Lower leg skin (tissue), 4 donors: Measurements from ENCODE around the gene AQP12A. TPM values are rescaled to one million over a fixed set of nuclear protein-coding genes. Genes with fewer than 3 reads are reported as not detected.
A peak's percentile ranks its signal among the peaks of the same experiment; 100 is the strongest.
"Not testable (repeated sequence)": the region's sequence is repeated elsewhere in the genome, so short reads cannot be mapped to it uniquely, and the experiment has no call there.

Experiments
- DNase-seq, 2 donors: peaks; one replicate each; pipeline ENCODE4 v3.0.0-alpha.2; 2019; ENCODE audit warnings: low spot score in 2 of 2
- H3K4me3 ChIP-seq: fragments of 200-600 bp; sonication (generic); 2 replicates; pipeline ENCODE4 v1.5.1; 2017; ENCODE audit warnings: mild to moderate bottlenecking, low read depth; ENCODE audit not compliant: poor library complexity, severe bottlenecking
- CTCF ChIP-seq, 3 donors: fragments of 450-650 bp; IDR thresholded peaks; one replicate each; pipeline ENCODE4 v1.5.1; 2016; ENCODE audit warnings: antibody characterized with exemption in 3 of 3, mild to moderate bottlenecking in 3 of 3, moderate library complexity in 2 of 3
- POLR2A ChIP-seq, 2 donors: fragments of 450-650 bp; IDR thresholded peaks; one replicate each; pipeline ENCODE4 v1.6.1; 2016 to 2017; ENCODE audit warnings: antibody characterized with exemption in 2 of 2, mild to moderate bottlenecking in 1 of 2, moderate library complexity in 1 of 2
- WGBS, 2 donors: methylation state at CpG; one replicate each; pipeline ENCODE4 v1.1.5; 2018; 5-methylcytosine and 5-hydroxymethylcytosine counted together
- intact Hi-C: fragments of 100-400 bp; cut with DNase I; formaldehyde crosslinking; loops from one replicate; pipeline ENCODE4 v1.15.0; 2023; ENCODE audit warnings: low total_unique reads
- total RNA-seq, 4 donors: library from RNA; depleted of rRNA; stranded (reverse); fragments of >200 nt; gene quantifications; one replicate each; pipeline ENCODE4 v1.1.0, GENCODE V29; 2016

The AQP12A gene
- total RNA-seq, 4 donors from 2014 or later, result not detected

GRCh38 chr2:240651185-240651584 lies 40.5 kb upstream of the AQP12A start:
- intact Hi-C loops, result no loop called here
- 56 to 71% methylated on average over 3 of the region's 3 CpGs for WGBS, 2 donors
- TF ChIP-seq CTCF (IDR thresholded peaks at IDR 0.05), result no peak
- TF ChIP-seq POLR2A (IDR thresholded peaks at IDR 0.05), result no peak
- no peak overlapping the region for H3K4me3 ChIP-seq
- peak; percentile 11 to 46 for DNase-seq

- TF ChIP-seq POLR2A (IDR thresholded peaks at IDR 0.05) (no peak), CTCF (IDR thresholded peaks at IDR 0.05) (no peak)
- intact Hi-C loops, result no loop called here
- DNase-seq, result peak; percentile 7 to 70
- WGBS, 2 donors, result 55 to 67% methylated on average over 10 of the region's 10 CpGs
- H3K4me3 ChIP-seq, result no peak overlapping the region
Observed at GRCh38 chr2:240655931-240656886, 35.5 kb upstream of the AQP12A start.

GRCh38 chr2:240659883-240660282 lies 31.8 kb upstream of the AQP12A start:
- H3K4me3 ChIP-seq, intact Hi-C loops, DNase-seq: not testable (repeated sequence)
- WGBS, 2 donors, result 85 to 90% methylated on average over 7 of the region's 7 CpGs

- no peak overlapping the region for H3K4me3 ChIP-seq
- TF ChIP-seq POLR2A (IDR thresholded peaks at IDR 0.05) (no peak), CTCF (IDR thresholded peaks at IDR 0.05) (no peak)
- DNase-seq, result no peak
- 79 to 93% methylated on average over 3 of the region's 3 CpGs for WGBS, 2 donors
- intact Hi-C loops, result no loop called here
Observed at GRCh38 chr2:240662681-240663080, 29.0 kb upstream of the AQP12A start.

GRCh38 chr2:240663546-240664190 lies 28.0 kb upstream of the AQP12A start:
- WGBS, 2 donors, result 69 to 77% methylated on average over 6 of the region's 6 CpGs
- DNase-seq, result peak; percentile 2 to 49
- TF ChIP-seq CTCF (IDR thresholded peaks at IDR 0.05) (no peak), POLR2A (IDR thresholded peaks at IDR 0.05) (no peak)
- intact Hi-C loops, result no loop called here
- no peak overlapping the region for H3K4me3 ChIP-seq

- TF ChIP-seq POLR2A (IDR thresholded peaks at IDR 0.05) (no peak), CTCF (IDR thresholded peaks at IDR 0.05) (no peak)
- no peak overlapping the region for H3K4me3 ChIP-seq
- 86% methylated on average over 1 of the region's 1 CpG for WGBS, 2 donors
- intact Hi-C loops, result no loop called here
- DNase-seq, result no peak
Observed at GRCh38 chr2:240664622-240665021, 27.0 kb upstream of the AQP12A start.
